Measurements from ENCODE around the gene SOWAHA. TPM values are rescaled to one million over a fixed set of nuclear protein-coding genes. Genes with fewer than 3 reads are reported as not detected.

Gene SOWAHA
- total RNA-seq, 1 donor from 2014 or later = not detected

DNA sequence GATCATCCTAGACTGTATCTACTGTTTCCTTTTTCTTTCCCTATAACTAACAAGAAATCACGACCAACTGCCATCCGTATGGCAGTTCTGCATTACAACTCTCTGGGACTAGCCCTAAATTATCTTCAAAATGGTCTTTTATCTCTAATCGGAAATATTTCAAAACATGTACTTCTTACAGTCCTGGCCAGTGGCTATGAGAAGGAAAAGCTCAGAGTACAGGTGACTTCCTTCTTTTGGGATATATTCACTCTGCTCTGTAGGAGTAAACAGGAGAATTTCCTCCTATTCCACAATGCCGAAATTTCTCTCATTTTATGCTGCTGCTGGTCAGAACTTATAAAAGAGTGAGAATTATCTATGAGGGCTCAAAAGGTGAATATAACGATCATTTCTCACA is 34.2 kb upstream of the SOWAHA start:
- FAIRE-seq (no peak), DNase-seq (ENCODE audit: low read depth) (no peak)
- H3K4me3 ChIP-seq (ENCODE audit: low read depth, low read length) = no peak overlapping the region
- TF ChIP-seq, protein P1, sequence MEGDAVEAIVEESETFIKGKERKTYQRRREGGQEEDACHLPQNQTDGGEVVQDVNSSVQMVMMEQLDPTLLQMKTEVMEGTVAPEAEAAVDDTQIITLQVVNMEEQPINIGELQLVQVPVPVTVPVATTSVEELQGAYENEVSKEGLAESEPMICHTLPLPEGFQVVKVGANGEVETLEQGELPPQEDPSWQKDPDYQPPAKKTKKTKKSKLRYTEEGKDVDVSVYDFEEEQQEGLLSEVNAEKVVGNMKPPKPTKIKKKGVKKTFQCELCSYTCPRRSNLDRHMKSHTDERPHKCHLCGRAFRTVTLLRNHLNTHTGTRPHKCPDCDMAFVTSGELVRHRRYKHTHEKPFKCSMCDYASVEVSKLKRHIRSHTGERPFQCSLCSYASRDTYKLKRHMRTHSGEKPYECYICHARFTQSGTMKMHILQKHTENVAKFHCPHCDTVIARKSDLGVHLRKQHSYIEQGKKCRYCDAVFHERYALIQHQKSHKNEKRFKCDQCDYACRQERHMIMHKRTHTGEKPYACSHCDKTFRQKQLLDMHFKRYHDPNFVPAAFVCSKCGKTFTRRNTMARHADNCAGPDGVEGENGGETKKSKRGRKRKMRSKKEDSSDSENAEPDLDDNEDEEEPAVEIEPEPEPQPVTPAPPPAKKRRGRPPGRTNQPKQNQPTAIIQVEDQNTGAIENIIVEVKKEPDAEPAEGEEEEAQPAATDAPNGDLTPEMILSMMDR (IDR thresholded peaks at IDR 0.05; ENCODE audit: insufficient read depth, low read length, severe bottlenecking) = no peak
- H3K27me3 ChIP-seq (ENCODE audit: control insufficient read depth, insufficient read depth, low read length) = no peaks in the 10 kb centered on the region
- H3K36me3 ChIP-seq (ENCODE audit: control insufficient read depth, insufficient read depth, low read length) = no peaks in the 10 kb centered on the region

DNA sequence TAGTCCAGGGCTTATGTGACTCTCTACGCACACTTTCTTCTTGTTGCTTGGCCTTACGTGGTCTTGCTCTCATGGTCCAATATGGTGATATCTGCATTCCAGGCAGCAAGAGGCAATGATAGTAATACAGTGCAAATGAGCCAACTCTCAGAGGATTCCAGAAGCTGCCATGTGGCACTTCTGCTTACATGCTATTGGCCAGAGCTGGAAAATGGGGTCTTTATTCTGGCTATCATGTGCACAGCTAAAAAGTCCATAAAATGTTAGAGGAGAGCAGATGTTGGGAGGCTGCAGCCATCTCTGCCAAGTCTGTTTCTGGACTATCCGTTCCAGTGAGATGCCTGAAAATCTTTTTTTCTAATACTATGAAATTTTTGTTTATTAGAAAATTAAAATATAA is 33.1 kb upstream of the SOWAHA start:
- no peak for FAIRE-seq
- TF ChIP-seq, protein P1 (IDR thresholded peaks at IDR 0.05; ENCODE audit: insufficient read depth, low read length, severe bottlenecking) = no peak
- no peak for DNase-seq (ENCODE audit: low read depth)
- H3K27me3 ChIP-seq (ENCODE audit: control insufficient read depth, insufficient read depth, low read length) = no peaks in the 10 kb centered on the region
- H3K4me3 ChIP-seq (ENCODE audit: low read depth, low read length) = no peak overlapping the region
- H3K36me3 ChIP-seq (ENCODE audit: control insufficient read depth, insufficient read depth, low read length) = no peaks in the 10 kb centered on the region

DNA sequence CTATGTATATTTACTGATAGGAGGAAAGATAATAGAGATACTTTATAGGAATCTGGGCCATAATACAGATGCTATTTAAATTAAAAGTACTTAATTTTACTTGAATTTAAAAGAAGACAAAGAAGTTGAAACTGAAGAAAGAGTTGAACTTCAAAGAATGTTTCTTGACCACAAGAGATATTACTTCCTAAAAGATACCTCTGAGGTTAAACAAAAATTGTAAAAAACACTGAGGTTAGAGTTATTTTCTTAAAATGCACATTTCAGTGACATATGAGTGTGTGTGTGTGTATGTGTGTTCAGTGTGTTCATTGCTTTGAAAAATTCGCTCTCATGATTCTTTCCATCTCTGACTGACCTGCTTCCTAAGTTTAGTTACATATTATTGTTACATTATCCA is 32.5 kb upstream of the SOWAHA start:
- TF ChIP-seq, protein P1 (IDR thresholded peaks at IDR 0.05; ENCODE audit: insufficient read depth, low read length, severe bottlenecking) = no peak
- H3K27me3 ChIP-seq (ENCODE audit: control insufficient read depth, insufficient read depth, low read length) = no peaks in the 10 kb centered on the region
- H3K4me3 ChIP-seq (ENCODE audit: low read depth, low read length) = no peak overlapping the region
- no peak for FAIRE-seq
- H3K36me3 ChIP-seq (ENCODE audit: control insufficient read depth, insufficient read depth, low read length) = no peaks in the 10 kb centered on the region
- no peak for DNase-seq (ENCODE audit: low read depth)

DNA sequence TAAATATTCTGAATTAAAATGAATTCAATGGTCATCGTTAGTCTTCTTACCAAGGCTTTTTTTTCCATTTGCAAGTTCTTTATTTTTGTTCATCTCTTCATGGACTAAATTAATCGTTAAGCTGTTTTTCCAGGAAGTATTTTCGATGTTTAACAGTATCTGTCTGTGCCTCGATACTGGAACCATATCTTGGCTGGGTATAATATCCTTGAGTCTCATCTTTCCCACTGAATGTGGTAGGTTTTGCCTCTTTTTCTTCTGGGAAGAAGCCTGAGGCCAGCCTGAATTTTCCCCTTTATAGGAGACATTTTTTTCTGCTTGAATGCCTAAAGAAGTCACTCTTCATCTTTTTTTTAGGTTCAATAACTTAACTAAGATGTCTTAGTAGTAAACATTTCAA is 32.1 kb upstream of the SOWAHA start:
- DNase-seq (ENCODE audit: low read depth) (no peak), FAIRE-seq (no peak)
- no peaks in the 10 kb centered on the region for H3K36me3 ChIP-seq (ENCODE audit: control insufficient read depth, insufficient read depth, low read length)
- no peak overlapping the region for H3K4me3 ChIP-seq (ENCODE audit: low read depth, low read length)
- TF ChIP-seq, protein P1 (IDR thresholded peaks at IDR 0.05; ENCODE audit: insufficient read depth, low read length, severe bottlenecking) = no peak
- no peaks in the 10 kb centered on the region for H3K27me3 ChIP-seq (ENCODE audit: control insufficient read depth, insufficient read depth, low read length)

DNA sequence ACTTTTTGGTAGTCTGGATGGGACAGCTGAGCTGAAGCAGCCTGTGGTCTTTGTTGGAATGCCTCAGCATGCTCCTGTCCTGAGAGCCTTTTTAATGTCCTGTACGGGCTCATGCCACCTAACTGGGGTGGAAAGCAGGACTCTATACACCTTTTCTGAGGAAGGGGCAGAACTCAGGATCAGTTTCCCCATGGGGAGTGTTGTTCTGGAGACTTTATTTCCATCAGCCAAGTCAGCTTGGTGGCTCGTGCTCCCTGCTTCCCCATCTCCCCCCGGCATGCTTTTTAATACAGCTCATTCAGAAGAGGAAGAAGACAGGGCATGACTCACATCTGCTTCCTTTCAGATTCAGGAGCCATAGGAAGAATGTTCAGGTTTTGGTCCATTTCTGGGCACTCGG is 31.0 kb upstream of the SOWAHA start:
- no peaks in the 10 kb centered on the region for H3K36me3 ChIP-seq (ENCODE audit: control insufficient read depth, insufficient read depth, low read length)
- DNase-seq (ENCODE audit: low read depth) = peak; percentile 72
- no peak for FAIRE-seq
- TF ChIP-seq, protein P1 (IDR thresholded peaks at IDR 0.05; ENCODE audit: insufficient read depth, low read length, severe bottlenecking) = no peak
- H3K4me3 ChIP-seq (ENCODE audit: low read depth, low read length) = no peak overlapping the region
- H3K27me3 ChIP-seq (ENCODE audit: control insufficient read depth, insufficient read depth, low read length) = no peaks in the 10 kb centered on the region

DNA sequence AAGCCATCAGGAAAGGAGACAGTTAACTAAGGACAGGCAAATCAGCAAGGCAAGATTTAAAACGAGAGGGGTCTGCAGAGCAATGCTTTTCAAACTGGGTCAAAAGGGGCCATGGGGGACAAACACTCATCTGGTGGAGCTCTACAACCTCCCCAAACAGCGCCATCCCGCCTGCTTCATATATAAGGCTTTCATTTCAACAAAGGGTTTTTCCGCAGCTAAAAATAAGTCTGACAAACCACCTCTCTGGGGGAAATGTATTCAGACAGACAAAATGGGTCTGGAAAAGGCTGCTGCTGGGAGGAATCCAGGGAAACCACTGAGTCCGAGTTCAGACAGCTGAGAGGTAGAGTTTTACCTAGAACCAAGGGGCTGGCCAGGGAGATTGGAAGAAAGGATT is 27.7 kb upstream of the SOWAHA start:
- FAIRE-seq (no peak), DNase-seq (ENCODE audit: low read depth) (no peak)
- Histone ChIP-seq H3K36me3 (ENCODE audit: control insufficient read depth, insufficient read depth, low read length) (no peaks in the 10 kb centered on the region), H3K4me3 (ENCODE audit: low read depth, low read length) (no peak overlapping the region), H3K27me3 (ENCODE audit: control insufficient read depth, insufficient read depth, low read length) (no peaks in the 10 kb centered on the region)
- TF ChIP-seq, protein P1 (IDR thresholded peaks at IDR 0.05; ENCODE audit: insufficient read depth, low read length, severe bottlenecking) = no peak

Measured in bronchial epithelial cell (primary cell).